ENCODE measurements around the gene EPHA5.

Gene EPHA5

DNA sequence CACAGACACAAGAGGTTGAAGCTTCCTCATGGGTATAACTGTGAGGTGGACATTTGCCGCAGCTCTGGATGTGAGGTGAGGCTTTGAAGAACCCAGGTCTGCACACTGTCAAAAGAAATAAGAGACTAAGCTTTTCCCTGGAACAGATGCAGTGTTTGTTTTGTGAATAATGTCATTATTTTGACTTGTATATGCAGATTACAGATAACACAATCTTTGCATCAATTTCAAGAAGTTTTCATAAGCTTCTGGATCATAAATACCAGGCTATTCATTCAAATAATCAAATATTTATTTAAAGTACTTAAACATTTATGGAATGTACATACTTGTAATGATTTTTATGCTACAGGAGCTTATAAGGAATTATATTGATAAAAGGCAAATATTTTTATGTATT, 174.8 kb downstream of the EPHA5 start:
- no peak for DNase-seq (ENCODE audit: low read depth)

DNA sequence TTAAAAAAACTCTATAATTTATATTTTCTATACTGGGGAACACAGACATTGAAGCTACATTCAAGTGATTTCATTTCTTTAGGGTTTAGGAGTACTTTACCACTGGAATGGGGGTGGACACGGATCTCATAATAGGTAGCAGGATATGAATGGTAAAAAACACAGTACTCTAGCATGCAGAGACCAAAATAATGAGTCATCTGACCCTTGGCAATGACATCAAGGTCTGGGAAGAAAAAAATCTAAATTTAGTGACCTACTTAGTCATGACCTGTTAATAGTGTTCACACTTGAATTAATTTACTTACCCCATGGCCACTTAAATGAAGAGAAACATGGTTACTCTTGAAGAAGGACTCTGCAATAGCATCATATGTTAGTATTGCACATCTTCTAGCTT, 187.9 kb downstream of the EPHA5 start:
- DNase-seq (ENCODE audit: low read depth): peak; percentile 62

DNA sequence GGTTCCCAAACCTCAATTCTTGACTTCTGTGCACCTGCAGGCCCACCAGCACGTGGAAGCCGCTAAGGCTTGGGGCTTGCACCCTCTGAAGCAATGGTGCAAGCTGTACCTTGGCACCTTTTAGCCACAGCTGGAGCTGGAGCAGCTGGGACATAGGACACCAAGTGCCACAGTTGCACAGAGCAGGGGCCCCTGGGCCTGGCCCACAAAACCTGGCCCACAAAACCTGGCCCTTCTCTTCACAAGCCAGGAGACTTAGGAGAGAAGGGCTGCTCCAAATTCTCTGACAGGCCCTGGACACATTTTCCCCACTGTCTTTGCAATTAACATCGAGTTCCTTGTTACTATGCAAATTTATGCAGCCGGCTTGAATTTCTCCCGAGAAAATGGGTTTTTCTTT, 197.8 kb downstream of the EPHA5 start:
- no peak for DNase-seq (ENCODE audit: low read depth)

DNA sequence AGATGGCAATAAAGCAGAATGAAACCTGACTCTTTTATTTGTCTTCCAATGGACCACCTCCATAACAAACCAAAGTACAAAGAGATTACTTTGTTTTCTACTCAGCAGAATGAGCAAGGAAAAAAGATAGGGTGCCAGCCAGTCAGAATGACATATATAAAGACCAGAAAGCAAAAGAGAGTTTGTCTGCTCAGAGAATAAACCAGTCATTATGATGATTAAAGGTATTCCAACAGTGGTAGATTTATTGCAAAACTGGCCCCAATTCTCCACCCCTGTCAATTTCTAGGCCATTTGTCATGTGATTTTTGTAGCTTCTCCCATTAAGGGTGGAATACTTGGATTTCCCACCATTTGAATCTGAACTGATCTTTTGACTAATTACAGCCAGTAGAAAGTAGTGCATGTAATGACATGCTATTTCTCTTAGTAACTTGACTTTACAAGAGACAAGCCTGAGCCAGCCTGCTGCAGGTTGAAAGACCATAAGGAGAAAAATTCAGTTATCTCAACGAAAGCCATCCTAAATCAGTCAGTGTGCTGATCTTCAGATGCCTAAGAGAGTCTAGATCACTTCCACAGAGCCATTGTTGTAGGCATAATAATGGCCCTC, 203.1 kb downstream of the EPHA5 start:
- DNase-seq (ENCODE audit: low read depth): no peak

DNA sequence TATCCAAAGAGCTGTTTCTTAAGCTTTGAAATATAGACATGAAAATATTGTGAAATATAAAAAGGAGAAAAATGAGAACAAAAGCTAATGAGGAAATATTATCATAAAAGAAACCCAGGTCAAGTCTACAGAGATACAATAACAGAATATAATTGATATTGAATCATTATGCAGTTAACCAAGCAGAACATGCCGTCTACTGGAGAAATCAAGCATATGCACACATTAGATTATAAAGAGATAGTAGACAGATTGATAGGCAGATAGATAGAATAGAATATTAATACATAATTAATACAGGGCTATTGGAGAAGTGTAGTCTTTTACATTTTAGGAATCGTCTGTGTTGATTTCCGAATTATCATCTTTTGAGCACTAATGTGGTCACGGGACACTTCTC, 208.5 kb downstream of the EPHA5 start:
- peak; percentile 3 for DNase-seq (ENCODE audit: low read depth)

DNA sequence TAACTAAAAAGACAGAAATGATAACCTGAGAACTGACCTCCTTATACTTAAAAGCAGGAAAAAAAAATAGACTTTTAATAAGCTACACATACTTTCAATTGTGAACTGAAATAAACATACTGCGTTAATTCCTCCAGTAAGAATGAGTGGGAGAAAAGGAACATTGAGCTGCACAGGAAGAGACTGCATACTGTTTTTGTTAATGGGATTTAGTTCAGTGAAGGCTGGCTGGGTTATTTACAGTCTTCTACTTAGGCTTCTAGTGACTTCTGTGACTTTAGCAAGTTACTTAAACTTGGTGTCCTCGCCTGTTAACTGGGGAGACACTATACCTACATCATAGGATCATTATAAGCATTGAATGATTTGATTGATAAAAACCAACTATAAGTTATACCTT, 213.3 kb downstream of the EPHA5 start:
- no peak for DNase-seq (ENCODE audit: low read depth)

DNA sequence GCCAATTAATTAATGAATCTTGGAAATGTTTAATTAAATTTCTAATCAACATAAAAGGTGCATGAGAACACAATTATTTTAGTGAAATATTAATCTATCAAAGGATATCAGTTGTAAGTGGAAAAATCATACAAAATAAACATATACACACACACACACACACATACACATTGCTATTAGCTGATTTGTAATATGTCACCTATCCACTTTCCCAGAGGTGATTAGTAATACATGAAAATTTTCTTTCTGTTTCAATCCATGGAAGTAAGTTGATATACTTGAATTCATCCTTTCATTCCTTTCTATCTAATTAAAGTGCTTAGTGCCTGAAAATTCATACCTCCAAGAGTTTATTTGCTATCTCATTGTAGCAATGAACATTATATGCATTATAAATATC, 213.7 kb downstream of the EPHA5 start:
- DNase-seq (ENCODE audit: low read depth): no peak

DNA sequence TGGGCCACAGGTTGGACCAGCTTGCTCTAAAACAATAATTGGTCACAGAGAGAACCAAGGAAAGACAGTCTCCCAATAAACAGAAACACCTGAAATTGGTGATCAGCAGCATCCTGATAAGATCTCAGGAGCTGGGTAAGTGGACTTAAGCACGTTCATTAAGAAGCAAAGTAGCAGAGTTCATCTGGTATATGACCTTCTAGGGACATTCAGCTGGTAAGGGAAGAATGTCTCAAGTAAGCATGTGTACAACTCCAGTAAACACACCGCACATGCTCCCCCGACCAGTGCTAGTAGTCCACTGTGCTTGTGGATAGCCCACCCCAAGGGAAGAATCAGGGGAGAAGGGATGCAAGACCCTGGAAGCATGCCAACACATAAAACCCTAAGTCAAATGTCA, 216.9 kb downstream of the EPHA5 start:
- no peak for DNase-seq (ENCODE audit: low read depth)

DNA sequence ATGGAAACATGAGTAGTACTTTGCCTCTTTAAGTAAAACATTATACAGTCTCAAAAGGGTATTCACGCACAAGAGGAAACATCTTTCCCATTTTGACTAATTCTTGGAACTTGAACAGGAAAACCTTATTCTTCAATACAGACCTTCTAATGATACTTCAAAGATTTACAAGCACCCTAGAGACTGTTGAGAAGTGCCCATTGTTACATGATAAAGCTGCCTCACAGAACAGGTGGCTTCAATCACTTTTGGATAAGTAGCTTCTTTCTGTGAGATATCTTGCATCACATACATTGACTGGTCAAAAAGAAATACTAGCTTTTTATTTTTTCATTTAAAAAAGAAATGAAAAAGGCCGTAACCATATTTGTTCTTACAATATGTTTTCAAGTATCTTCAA, 219.4 kb downstream of the EPHA5 start:
- DNase-seq (ENCODE audit: low read depth): no peak

DNA sequence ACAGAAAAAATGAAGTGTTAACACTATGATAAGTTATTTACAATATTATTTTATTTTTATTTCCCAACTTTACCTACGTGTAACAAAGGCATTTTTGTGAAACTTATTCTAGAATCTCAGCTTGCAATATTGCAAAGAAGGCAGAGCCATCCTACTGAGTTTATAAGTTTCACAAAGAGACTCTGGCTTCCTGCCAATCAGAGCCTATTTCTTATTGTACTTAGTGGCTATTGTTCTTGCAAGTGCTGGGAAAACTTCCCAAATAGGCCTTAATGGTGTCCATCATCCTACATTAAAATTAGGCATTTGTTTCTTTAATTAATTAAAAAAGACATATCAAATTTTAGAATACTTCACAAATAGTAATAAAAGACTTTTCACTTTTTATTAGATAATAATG, 233.2 kb downstream of the EPHA5 start:
- DNase-seq (ENCODE audit: low read depth): no peak

DNA sequence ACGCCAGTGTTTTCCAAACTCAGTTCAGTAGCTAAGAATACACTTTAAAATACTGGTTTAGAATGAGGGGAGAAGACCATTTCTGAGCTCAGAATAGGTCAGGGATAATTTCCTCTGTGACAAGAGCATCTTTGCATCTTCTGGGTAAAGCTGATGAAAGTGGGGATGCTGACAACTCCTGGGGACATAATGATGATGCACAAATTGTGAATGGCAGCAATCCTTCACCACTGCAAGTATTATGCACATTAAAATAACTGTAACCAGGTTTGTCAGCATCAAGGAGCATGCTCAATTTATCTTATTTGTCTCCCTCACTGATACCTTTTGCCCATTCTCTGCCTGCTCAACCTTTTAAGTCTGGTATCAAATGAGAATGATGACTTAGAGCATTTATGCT, 248.2 kb downstream of the EPHA5 start:
- no peak for DNase-seq (ENCODE audit: low read depth)

DNA sequence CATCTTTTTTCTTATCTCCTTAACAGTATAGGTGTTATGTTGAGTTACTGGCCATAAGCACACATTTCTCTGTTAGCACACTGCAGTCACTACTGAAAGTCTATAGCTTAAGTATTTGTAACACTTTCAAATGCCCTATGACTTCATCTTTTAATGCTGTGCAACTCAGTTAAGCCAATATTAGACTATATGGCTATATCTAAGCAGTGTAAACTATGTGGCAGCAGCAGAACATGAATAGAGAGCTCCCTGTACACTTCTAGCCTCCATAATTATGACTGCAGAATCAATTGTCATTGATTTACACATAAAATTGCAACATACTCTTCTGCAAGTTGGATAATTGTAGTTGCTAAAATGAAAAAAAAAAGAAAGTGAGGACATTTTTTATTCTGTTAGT, 250.3 kb downstream of the EPHA5 start:
- no peak for DNase-seq (ENCODE audit: low read depth)

DNA sequence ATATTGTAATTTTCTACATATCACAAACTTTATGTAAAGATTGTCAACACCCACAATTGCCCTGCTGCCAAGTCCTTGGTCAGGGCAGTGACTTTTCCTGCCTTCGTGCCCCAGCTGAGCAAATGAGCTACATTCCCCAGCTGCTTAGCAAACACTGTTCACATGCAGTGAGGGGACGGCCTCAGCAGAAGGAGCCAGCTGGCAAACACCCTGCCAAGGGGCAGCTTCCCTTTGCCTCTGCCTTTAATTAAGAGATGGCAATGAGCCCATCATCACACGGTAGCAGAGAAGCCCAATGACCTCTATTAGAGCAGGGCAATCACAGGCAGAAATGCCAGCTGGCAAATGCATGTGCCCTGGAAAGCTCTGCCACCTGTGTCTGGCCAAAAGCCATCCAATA, 253.4 kb downstream of the EPHA5 start:
- no peak for DNase-seq (ENCODE audit: low read depth)

DNA sequence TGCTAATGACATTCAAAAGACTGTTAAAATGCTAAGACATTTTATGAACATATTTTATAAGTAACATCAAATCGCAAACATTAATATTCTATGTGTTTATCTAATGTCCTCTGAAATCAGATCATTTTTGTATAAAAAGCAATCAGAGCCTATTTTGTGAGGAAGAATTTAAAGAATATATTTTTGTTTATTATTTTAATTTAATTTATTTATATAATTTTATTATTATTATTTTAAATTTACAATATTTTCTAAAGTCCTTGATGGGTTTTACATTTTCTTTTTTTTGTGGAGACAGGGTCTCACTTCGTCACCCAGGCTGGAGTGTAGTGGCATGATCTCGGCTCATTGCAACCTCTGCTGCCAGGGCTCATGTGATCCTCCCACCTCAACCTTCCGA, 262.8 kb downstream of the EPHA5 start:
- DNase-seq (ENCODE audit: low read depth): no peak

DNA sequence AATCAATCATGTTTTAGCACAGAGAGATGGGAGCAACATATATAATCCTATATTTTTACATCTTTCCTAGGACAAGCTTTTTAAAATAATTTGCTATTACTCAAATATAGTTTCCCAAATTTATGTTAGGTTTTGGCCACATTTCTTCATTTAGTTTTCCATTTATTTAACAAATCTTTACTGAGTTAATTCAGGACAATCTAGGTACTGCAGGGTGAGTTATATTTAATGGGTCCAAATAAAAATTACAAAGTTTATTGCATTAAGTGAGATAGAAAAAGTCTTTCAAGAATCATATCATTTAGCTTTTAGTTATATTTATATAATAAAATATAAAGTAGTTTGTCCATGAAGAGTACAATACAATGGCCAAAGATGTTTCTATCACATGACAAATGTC, 269.2 kb downstream of the EPHA5 start:
- no peak for DNase-seq (ENCODE audit: low read depth)

DNA sequence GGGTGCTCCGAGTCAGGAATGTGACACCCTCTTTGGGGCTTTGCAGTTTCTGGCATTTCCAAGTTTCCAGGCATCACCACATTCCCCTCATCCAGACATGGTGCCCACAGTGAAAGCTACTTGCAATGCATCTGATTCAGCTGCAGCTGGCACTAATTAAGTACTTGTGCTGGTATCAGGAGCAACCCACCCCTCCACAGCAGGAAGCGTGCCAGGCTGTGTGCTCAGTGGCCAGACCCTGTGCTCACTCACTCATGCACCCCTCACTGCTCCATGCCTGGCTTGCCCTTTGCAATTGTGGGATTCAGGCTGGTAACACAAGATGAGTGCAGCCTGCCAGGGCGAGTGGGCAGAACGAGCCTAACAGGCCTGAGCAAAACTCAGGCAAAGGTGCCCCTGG, 271.2 kb downstream of the EPHA5 start:
- no peak for DNase-seq (ENCODE audit: low read depth)

DNA sequence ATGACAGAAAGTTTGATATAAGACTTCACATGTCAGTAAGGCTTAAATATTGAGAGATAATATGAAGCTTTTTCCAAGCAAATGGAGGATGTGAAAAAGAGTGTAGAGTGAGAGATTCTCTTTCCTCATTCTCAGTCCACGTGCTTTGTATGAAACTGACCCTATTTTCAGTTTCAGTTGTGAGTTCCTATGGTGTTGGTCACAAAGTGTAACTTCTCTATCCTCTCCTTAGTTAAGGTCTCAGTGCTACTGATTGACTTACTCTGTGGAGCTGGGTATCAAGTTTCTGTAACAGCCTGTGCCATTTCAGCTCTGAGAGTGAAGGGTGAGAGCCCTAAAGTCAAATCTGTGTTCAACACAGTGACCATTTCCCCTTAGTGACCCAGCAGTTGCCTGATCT, 277.2 kb downstream of the EPHA5 start:
- DNase-seq (ENCODE audit: low read depth): no peak

DNA sequence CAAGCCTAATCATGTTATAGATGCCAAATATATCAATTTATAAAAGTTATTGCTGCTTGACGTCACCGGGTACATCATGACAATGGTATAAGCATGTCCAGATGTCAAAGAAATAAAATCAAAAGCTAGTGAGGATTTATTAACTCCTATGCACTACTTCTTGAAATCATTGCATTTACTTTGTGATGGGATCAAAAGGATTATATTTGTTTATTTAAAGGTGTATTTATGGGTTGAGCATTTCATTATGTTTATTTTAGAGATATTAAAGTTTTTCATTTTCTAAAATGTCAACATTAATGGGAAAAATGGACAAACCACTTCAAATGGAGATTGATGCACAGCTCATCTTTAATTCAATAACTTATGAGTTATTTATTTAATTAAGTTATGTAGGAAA, 277.8 kb downstream of the EPHA5 start:
- no peak for DNase-seq (ENCODE audit: low read depth)

DNA sequence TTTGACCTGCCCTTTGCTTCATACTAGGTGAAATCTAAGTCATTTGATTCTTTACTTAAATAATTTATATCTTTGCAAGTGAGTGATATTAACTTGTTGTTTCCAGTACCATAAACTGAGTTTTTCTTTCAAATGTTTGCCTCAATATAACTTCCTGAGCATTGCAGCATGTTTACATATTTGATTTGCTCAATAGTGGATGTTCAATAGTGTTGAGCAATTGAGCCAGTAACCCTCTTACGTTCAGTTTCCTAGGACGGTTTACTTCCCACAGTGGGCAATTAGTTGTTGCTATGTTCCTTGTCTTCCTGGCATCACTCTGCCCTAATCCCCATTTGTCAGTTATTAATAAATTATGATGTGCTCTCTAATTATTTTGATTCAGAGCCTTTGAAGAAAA, 278.5 kb downstream of the EPHA5 start:
- no peak for DNase-seq (ENCODE audit: low read depth)

DNA sequence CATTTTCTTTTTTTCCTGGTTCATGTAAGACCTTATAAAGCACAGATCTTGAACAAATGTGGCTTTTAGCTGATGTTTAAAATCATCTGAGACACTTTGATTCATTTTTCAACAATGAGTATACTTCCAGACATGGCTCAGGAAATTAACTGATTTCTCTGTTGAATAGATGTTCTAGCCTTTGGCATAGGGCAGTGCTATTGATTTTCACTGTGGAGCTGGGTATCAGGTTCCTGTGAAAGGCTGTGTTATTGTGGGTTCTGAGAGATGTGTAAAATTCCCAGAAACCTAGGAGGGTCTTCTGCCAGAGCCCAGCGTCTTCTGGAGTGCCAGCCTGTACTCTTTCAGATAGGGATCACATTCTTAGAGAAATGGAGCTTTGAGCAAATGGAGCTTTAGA, 278.9 kb downstream of the EPHA5 start:
- DNase-seq (ENCODE audit: low read depth): no peak

DNA sequence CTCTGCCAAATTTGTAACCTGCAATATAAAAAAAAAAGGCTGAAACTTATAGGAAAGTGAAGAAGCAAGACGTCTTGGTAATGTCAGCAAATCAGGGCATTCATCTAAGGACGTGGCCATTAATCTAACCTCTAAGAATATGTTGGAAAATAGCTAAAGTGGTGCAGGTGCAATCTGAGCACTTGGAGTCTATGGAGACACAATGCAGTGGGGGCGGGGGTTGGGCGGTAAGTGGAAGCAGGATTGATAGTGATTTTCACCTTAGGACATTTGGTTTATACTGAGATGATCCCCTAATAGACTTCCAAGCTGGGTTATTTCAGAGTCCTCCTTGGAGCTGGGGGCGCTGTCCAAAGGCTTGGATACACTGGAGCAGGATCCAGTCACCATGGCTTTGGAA, 283.4 kb downstream of the EPHA5 start:
- no peak for DNase-seq (ENCODE audit: low read depth)

DNA sequence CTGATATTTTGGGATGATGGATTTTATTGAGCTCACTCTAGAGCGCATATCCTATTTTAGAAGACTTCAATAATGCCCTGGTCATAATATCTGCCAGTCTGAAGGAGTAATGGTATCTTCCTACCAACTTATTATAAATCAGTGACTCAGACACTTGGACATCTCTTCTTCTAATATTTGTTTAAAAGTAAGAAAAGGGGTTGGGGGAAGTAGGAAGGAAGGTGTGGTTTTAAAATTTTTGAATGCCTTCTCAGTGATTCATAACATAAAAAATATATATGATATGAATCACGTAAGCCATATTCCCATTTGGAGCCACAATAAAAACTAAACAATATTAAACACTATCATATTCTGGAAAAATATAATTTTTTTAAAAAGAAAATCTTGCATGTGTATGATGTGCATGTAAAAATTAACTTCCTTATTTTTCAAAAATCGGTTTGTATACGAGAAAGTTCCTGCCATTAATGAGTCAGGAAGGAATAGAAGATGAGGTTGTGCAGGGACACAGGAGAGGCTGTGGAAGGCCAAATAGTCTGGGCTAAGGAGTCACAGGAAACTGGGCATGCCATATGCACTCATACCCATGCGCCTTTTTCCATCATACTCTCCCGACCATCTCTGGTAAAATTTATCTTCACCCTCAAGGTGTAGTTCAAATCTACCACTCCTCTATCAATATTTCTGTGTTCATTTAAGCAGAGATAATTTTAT, 286.5 kb downstream of the EPHA5 start:
- DNase-seq (ENCODE audit: low read depth): peak; percentile 85

DNA sequence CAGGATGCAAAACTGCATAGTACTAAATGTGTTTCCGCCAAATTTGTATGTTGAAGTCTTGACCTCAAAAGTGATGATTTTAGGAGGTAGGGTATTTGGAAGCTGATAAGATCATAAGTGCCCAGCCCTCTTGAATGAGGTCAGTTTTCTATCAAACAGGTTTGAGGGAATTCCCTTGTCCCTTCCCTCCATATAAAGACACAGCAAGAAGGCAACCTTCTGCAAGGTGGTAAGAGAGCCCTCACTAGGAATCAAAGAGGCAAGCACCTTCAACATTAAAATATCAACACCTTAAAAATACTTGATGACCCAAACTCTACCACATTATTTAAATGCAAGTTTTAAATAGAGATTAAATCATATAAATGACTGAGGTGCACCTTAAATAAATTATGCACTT, 288.6 kb downstream of the EPHA5 start:
- no peak for DNase-seq (ENCODE audit: low read depth)

DNA sequence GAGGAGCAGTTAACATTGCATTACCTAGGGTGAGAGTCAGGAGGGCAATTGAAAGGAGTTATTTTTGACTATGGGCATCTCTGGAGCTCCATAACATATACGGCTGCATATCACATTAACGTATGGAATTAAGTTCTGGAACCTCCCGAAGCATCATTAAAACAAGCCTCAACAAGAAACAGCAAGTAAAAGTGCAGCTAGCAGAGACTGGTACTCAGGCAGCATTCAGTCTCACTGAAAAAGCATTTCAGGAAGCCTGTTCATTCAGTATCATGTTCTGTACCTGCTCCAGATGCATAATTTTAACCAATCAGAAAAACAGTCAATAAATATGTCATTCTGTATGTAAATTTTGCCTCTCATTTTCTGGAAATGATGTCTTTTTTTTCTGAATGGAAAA, 299.6 kb downstream of the EPHA5 start:
- DNase-seq (ENCODE audit: low read depth): no peak
